ENCODE results near the gene GATD1.
A peak's percentile ranks its signal among the peaks of the same experiment; 100 is the strongest.

GATD1 gene

DNA sequence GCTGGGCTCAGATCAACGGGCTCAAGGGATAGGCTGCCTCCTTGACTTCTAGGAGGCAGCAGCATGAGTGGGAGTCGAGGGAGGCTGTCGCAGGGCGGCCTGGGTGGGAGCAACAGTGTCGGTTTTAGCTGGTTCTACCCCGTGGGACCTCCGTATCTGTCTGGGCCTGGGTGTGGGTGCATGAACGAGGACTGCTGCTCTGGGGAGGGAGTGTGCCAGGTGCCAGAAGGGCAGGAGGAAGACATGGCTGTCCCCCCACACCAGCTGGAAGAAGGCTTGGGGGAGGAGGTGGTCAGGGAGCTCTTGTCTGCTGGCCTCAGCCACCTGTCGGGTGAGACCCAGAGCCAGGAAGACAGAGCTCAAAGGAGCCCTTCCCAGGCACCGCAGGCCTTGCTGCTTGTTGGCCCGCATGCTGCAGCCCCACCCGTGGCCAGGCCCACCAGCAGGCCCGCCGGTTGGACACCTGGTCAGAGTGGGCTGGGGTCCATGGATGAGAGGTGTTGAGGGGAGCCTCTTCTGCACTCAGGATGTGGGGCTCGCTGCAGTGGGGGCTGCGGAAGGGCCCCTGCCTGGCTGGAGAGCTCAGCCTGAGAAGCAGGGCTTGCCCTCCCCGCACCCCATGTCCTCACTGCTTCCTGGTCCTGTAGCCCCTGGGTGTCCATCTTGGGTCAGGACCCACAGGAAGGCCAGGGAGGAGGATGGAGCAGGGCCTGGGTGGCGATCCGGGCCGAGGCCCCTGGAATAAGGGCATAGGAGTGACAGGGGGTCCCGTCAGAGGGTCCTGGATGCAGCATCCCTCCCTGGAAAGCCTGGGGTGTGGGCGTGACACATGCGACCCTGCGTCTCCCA, 9.2 kb upstream of the GATD1 start:
- no peak for DNase-seq
- H3K79me1 ChIP-seq (ENCODE audit: low read length): no peaks in the 10 kb centered on the region
- no CpG with 5 or more reads among the region's 24 CpGs for WGBS (ENCODE audit: extremely low coverage, insufficient coverage, low lambda C conversion rate)

DNA sequence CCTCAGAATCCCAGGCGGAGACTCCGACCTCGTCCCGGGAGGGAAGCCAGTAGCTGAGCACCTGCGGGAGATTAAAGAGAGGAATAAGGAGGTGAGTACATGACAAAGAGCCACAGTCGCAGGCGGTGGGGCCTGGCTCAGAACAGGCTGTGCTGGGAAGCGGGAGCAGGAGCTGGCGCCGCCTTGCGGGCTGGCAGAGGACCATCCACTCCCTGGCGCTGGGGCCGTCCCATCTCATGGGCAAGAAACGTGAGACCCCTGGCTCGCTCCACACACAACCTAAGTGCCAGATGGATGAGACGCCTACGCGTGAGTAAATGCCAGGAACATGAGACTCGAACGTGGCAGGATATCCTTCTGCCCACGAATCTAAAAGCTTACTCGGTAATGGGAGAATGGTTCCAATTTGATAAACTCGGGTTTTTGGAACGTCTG, 6.3 kb upstream of the GATD1 start:
- Histone ChIP-seq H3K4me1 (ENCODE audit: control insufficient read depth, low read depth, low read length) (no peaks in the 10 kb centered on the region), H3K79me2 (ENCODE audit: control insufficient read depth, insufficient read depth, low read length) (no peaks in the 10 kb centered on the region), H4K5ac (ENCODE audit: low read length) (no peak overlapping the region), H2BK15ac (replicated peaks; ENCODE audit: low read depth) (no peak overlapping the region), H2AK5ac (ENCODE audit: low read length) (no peak overlapping the region), H3K4me2 (ENCODE audit: low read length) (no peak overlapping the region), H3K36me3 (ENCODE audit: control insufficient read depth, insufficient read depth, low read length) (no peaks in the 10 kb centered on the region), H3K9ac (ENCODE audit: low read length) (no peak overlapping the region), H3K4me3 (ENCODE audit: low read length) (no peak overlapping the region), H3K79me1 (ENCODE audit: low read length) (no peaks in the 10 kb centered on the region), H2BK5ac (ENCODE audit: low read length) (no peak overlapping the region), H3K18ac (ENCODE audit: low read length) (no peak overlapping the region), H3K4ac (ENCODE audit: low read depth, low read length) (no peak overlapping the region), H3K27me3 (ENCODE audit: insufficient read depth, low read length, poor library complexity) (no peaks in the 10 kb centered on the region), H3K27ac (ENCODE audit: low read depth, low read length) (no peak overlapping the region), H4K8ac (ENCODE audit: low read depth, low read length) (no peak overlapping the region), H2BK120ac (ENCODE audit: low read depth, low read length) (no peak overlapping the region), H3K56ac (ENCODE audit: low read length) (no peak overlapping the region), H3K23ac (ENCODE audit: low read length) (no peak overlapping the region)
- no CpG with 5 or more reads among the region's 24 CpGs for WGBS (ENCODE audit: extremely low coverage, insufficient coverage, low lambda C conversion rate)
- DNase-seq: peak; percentile 94

More for the DNA sequence above, 9.2 kb upstream of the GATD1 start:
- no peaks in the 10 kb centered on the region for H3K27me3 ChIP-seq (ENCODE audit: insufficient read depth, low read length, poor library complexity)
- H3K18ac ChIP-seq (ENCODE audit: low read length): no peak overlapping the region
- H3K79me2 ChIP-seq (ENCODE audit: control insufficient read depth, insufficient read depth, low read length): no peaks in the 10 kb centered on the region
- H4K8ac ChIP-seq (ENCODE audit: low read depth, low read length): no peak overlapping the region
- no peak overlapping the region for H2BK5ac ChIP-seq (ENCODE audit: low read length)
- H3K27ac ChIP-seq (ENCODE audit: low read depth, low read length): no peak overlapping the region
- H2BK120ac ChIP-seq (ENCODE audit: low read depth, low read length): no peak overlapping the region
- H3K4me3 ChIP-seq (ENCODE audit: low read length): no peak overlapping the region
- no peaks in the 10 kb centered on the region for H3K36me3 ChIP-seq (ENCODE audit: control insufficient read depth, insufficient read depth, low read length)
- H2BK15ac ChIP-seq (replicated peaks; ENCODE audit: low read depth): no peak overlapping the region
- no peak overlapping the region for H3K9ac ChIP-seq (ENCODE audit: low read length)
- no peak overlapping the region for H3K4ac ChIP-seq (ENCODE audit: low read depth, low read length)
- no peak overlapping the region for H3K56ac ChIP-seq (ENCODE audit: low read length)
- no peak overlapping the region for H2AK5ac ChIP-seq (ENCODE audit: low read length)
- no peak overlapping the region for H4K5ac ChIP-seq (ENCODE audit: low read length)
- no peaks in the 10 kb centered on the region for H3K4me1 ChIP-seq (ENCODE audit: control insufficient read depth, low read depth, low read length)
- no peak overlapping the region for H3K4me2 ChIP-seq (ENCODE audit: low read length)
- no peak overlapping the region for H3K23ac ChIP-seq (ENCODE audit: low read length)

DNA sequence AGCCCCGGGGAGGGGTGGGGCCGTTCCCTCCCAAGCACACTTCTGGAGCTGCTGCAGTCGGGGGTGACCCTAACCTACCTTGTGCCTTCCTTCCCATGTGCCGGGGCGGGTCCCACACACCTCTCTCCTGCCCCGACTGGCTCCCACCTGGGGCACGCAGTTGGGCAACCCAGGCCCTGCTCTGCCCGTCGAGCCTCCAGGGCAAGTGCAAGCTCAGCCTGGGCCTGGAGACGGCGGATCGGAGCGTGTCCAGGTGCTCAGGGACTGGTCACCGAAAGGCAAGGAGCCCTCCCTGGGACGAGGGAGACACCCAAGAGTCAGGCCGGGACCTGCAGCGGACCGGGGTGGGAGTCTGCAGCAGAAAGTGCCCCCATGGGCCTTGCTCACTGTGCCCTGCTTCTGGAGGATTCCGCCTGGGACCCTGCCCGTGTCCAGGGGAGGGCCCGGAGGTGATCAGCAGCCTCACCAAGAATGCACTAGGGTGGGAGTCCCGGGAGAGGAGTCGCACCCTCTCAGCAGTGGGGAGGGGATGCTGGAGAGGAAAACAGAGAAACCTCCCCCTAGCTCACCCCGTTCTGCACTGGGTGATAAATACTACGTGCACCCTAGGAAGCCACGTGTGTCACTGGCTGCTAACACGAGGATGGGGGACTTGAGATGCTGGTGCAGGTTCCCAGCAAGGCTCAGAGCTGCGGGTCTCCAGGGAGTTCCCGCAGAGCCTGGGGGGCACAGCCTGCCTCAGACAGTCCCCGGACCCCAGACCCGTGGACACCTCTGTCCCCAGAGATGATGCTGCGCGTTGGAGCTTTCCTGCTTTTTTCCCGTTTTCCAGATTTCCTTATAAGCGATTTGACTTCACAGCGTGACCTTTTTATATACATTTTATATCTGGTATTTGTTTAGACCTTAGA, 5.2 kb upstream of the GATD1 start:
- H3K27ac ChIP-seq (ENCODE audit: low read depth, low read length): no peak overlapping the region
- H3K9ac ChIP-seq (ENCODE audit: low read length): no peak overlapping the region
- H3K56ac ChIP-seq (ENCODE audit: low read length): no peak overlapping the region
- no peak overlapping the region for H4K8ac ChIP-seq (ENCODE audit: low read depth, low read length)
- no peak overlapping the region for H3K4ac ChIP-seq (ENCODE audit: low read depth, low read length)
- no peak overlapping the region for H3K18ac ChIP-seq (ENCODE audit: low read length)
- H2BK15ac ChIP-seq (replicated peaks; ENCODE audit: low read depth): no peak overlapping the region
- H2BK5ac ChIP-seq (ENCODE audit: low read length): no peak overlapping the region
- no peaks in the 10 kb centered on the region for H3K27me3 ChIP-seq (ENCODE audit: insufficient read depth, low read length, poor library complexity)
- no peaks in the 10 kb centered on the region for H3K4me1 ChIP-seq (ENCODE audit: control insufficient read depth, low read depth, low read length)
- no peak for DNase-seq
- no CpG with 5 or more reads among the region's 36 CpGs for WGBS (ENCODE audit: extremely low coverage, insufficient coverage, low lambda C conversion rate)
- H3K36me3 ChIP-seq (ENCODE audit: control insufficient read depth, insufficient read depth, low read length): no peaks in the 10 kb centered on the region
- no peak overlapping the region for H3K4me2 ChIP-seq (ENCODE audit: low read length)
- no peak overlapping the region for H2BK120ac ChIP-seq (ENCODE audit: low read depth, low read length)
- no peak overlapping the region for H3K23ac ChIP-seq (ENCODE audit: low read length)
- no peaks in the 10 kb centered on the region for H3K79me1 ChIP-seq (ENCODE audit: low read length)
- H3K4me3 ChIP-seq (ENCODE audit: low read length): no peak overlapping the region
- no peak overlapping the region for H2AK5ac ChIP-seq (ENCODE audit: low read length)
- H4K5ac ChIP-seq (ENCODE audit: low read length): no peak overlapping the region
- no peaks in the 10 kb centered on the region for H3K79me2 ChIP-seq (ENCODE audit: control insufficient read depth, insufficient read depth, low read length)

- Histone ChIP-seq H2BK15ac (replicated peaks; ENCODE audit: low read depth) (no peak overlapping the region), H2BK120ac (ENCODE audit: low read depth, low read length) (no peak overlapping the region), H3K4me2 (ENCODE audit: low read length) (no peak overlapping the region), H3K9ac (ENCODE audit: low read length) (no peak overlapping the region), H4K5ac (ENCODE audit: low read length) (no peak overlapping the region), H2BK5ac (ENCODE audit: low read length) (no peak overlapping the region), H2AK5ac (ENCODE audit: low read length) (no peak overlapping the region), H3K4me3 (ENCODE audit: low read length) (no peak overlapping the region), H4K8ac (ENCODE audit: low read depth, low read length) (no peak overlapping the region), H3K56ac (ENCODE audit: low read length) (no peak overlapping the region), H3K36me3 (ENCODE audit: control insufficient read depth, insufficient read depth, low read length) (no peaks in the 10 kb centered on the region), H3K79me1 (ENCODE audit: low read length) (peaks cover 6% of the 10 kb centered on the region), H3K27ac (ENCODE audit: low read depth, low read length) (no peak overlapping the region), H3K79me2 (ENCODE audit: control insufficient read depth, insufficient read depth, low read length) (peaks cover 14% of the 10 kb centered on the region), H3K18ac (ENCODE audit: low read length) (no peak overlapping the region), H3K23ac (ENCODE audit: low read length) (no peak overlapping the region), H3K4ac (ENCODE audit: low read depth, low read length) (no peak overlapping the region), H3K4me1 (ENCODE audit: control insufficient read depth, low read depth, low read length) (no peaks in the 10 kb centered on the region), H3K27me3 (ENCODE audit: insufficient read depth, low read length, poor library complexity) (no peaks in the 10 kb centered on the region)
- no CpG with 5 or more reads among the region's 16 CpGs for WGBS (ENCODE audit: extremely low coverage, insufficient coverage, low lambda C conversion rate)
- no peak for DNase-seq
Measured at GRCh38 chr11:779955-780532, 2.8 kb upstream of the GATD1 start.

GRCh38 chr11:778976-779954, 2.0 kb upstream of the GATD1 start:
- no peaks in the 10 kb centered on the region for H3K36me3 ChIP-seq (ENCODE audit: control insufficient read depth, insufficient read depth, low read length)
- H3K4me1 ChIP-seq (ENCODE audit: control insufficient read depth, low read depth, low read length): no peaks in the 10 kb centered on the region
- peaks cover 17% of the 10 kb centered on the region for H3K79me2 ChIP-seq (ENCODE audit: control insufficient read depth, insufficient read depth, low read length)
- no peak overlapping the region for H2BK15ac ChIP-seq (replicated peaks; ENCODE audit: low read depth)
- DNase-seq: no peak
- peak overlapping the region; percentile 30 for H3K56ac ChIP-seq (ENCODE audit: low read length)
- H4K8ac ChIP-seq (ENCODE audit: low read depth, low read length): no peak overlapping the region
- no peak overlapping the region for H3K27ac ChIP-seq (ENCODE audit: low read depth, low read length)
- H3K18ac ChIP-seq (ENCODE audit: low read length): no peak overlapping the region
- H3K27me3 ChIP-seq (ENCODE audit: insufficient read depth, low read length, poor library complexity): no peaks in the 10 kb centered on the region
- no CpG with 5 or more reads among the region's 23 CpGs for WGBS (ENCODE audit: extremely low coverage, insufficient coverage, low lambda C conversion rate)
- H3K79me1 ChIP-seq (ENCODE audit: low read length): peaks cover 6% of the 10 kb centered on the region
- H3K9ac ChIP-seq (ENCODE audit: low read length): no peak overlapping the region
- no peak overlapping the region for H3K4me3 ChIP-seq (ENCODE audit: low read length)
- no peak overlapping the region for H3K4ac ChIP-seq (ENCODE audit: low read depth, low read length)
- no peak overlapping the region for H3K23ac ChIP-seq (ENCODE audit: low read length)
- H3K4me2 ChIP-seq (ENCODE audit: low read length): no peak overlapping the region
- no peak overlapping the region for H2AK5ac ChIP-seq (ENCODE audit: low read length)
- H4K5ac ChIP-seq (ENCODE audit: low read length): no peak overlapping the region
- H2BK5ac ChIP-seq (ENCODE audit: low read length): no peak overlapping the region
- H2BK120ac ChIP-seq (ENCODE audit: low read depth, low read length): no peak overlapping the region

All from mesendoderm (in vitro differentiated cells).